ENCODE data around the gene GRAMD4.

GRAMD4 gene

GRCh38 chr22:46678785-46679700, 58.9 kb downstream of the GRAMD4 start:
- peak overlapping the region in 6 of 11 experiments; percentile 24 to 64 (median 44); a peak in 11 of 22 replicates for H3K9ac ChIP-seq
- H3K4me1 ChIP-seq: peaks cover 49 to 95% (median 90%) of the 10 kb centered on the region in 10 experiments
- H3K27me3 ChIP-seq: peaks cover 0 to 65% (median 0%) of the 10 kb centered on the region in 11 experiments; a peak in 7 of 22 replicates
- peak overlapping the region in 5 of 11 experiments; percentile 35 to 49 (median 39); a peak in 9 of 22 replicates for H3K27ac ChIP-seq
- H4K20me1 ChIP-seq: peaks cover 55 to 95% (median 90%) of the 10 kb centered on the region in 11 experiments; a peak in 19 of 22 replicates
- peak overlapping the region; percentile 63 to 98 (median 94); a peak in 21 of 22 replicates for H3K4me2 ChIP-seq
- peaks cover 0 to 38% (median 25%) of the 10 kb centered on the region in 11 experiments; a peak in 20 of 22 replicates for H3K36me3 ChIP-seq
- TF ChIP-seq Cebpa-rat (IDR thresholded peaks at IDR 0.05): no peak
- 0 out of 22 replicates have a peak, but pooled peaks cover 0 to 3% (median 0%) of the 10 kb centered on the region in 11 experiments for H3K9me3 ChIP-seq (replicated peaks in 1 of 11)
- H3K4me3 ChIP-seq: peak overlapping the region in 2 of 10 experiments; percentile 5 to 16; a peak in 2 of 20 replicates

GRCh38 chr22:46679706-46680269, 59.6 kb downstream of the GRAMD4 start:
- Histone ChIP-seq H3K27me3 (peaks cover 0 to 73% (median 0%) of the 10 kb centered on the region in 11 experiments; a peak in 7 of 22 replicates), H3K4me1 (peaks cover 49 to 95% (median 90%) of the 10 kb centered on the region in 10 experiments), H3K27ac (0 out of 22 replicates have a peak overlapping the region, but pooled peaks of 1 of the 11 experiments have one; percentile 21), H3K36me3 (peaks cover 0 to 38% (median 25%) of the 10 kb centered on the region in 11 experiments; a peak in 20 of 22 replicates), H3K9ac (peak overlapping the region in 2 of 11 experiments; percentile 33 to 64; a peak in 1 of 22 replicates), H3K9me3 (replicated peaks in 1 of 11) (0 out of 22 replicates have a peak, but pooled peaks cover 0 to 3% (median 0%) of the 10 kb centered on the region in 11 experiments), H3K4me3 (no peak overlapping the region), H4K20me1 (peaks cover 62 to 95% (median 90%) of the 10 kb centered on the region in 11 experiments; a peak in 19 of 22 replicates), H3K4me2 (peak overlapping the region in 8 of 11 experiments; percentile 53 to 98 (median 94); a peak in 16 of 22 replicates)
- no peak for TF ChIP-seq Cebpa-rat (IDR thresholded peaks at IDR 0.05)

- H3K9ac ChIP-seq: no peak overlapping the region
- peaks cover 64 to 95% (median 90%) of the 10 kb centered on the region in 11 experiments; a peak in 19 of 22 replicates for H4K20me1 ChIP-seq
- peaks cover 51 to 95% (median 90%) of the 10 kb centered on the region in 10 experiments for H3K4me1 ChIP-seq
- peaks cover 0 to 31% (median 20%) of the 10 kb centered on the region in 11 experiments; a peak in 20 of 22 replicates for H3K36me3 ChIP-seq
- no peak overlapping the region for H3K4me3 ChIP-seq
- TF ChIP-seq Cebpa-rat (IDR thresholded peaks at IDR 0.05): no peak
- peaks cover 0 to 81% (median 0%) of the 10 kb centered on the region in 11 experiments; a peak in 7 of 22 replicates for H3K27me3 ChIP-seq
- H3K4me2 ChIP-seq: peak overlapping the region in 4 of 11 experiments; percentile 14 to 95 (median 92); a peak in 4 of 22 replicates
- 0 out of 22 replicates have a peak, but pooled peaks cover 0 to 3% (median 0%) of the 10 kb centered on the region in 11 experiments for H3K9me3 ChIP-seq (replicated peaks in 1 of 11)
- H3K27ac ChIP-seq: no peak overlapping the region
Measured at GRCh38 chr22:46681010-46681409, 60.8 kb downstream of the GRAMD4 start.

- H3K4me1 ChIP-seq: peaks cover 63 to 95% (median 90%) of the 10 kb centered on the region in 10 experiments
- TF ChIP-seq Cebpa-rat (IDR thresholded peaks at IDR 0.05): no peak
- peaks cover 59 to 95% (median 87%) of the 10 kb centered on the region in 11 experiments; a peak in 20 of 22 replicates for H4K20me1 ChIP-seq
- H3K9ac ChIP-seq: peak overlapping the region in 1 of 11 experiments; percentile 34; a peak in 2 of 22 replicates
- 0 out of 22 replicates have a peak, but pooled peaks cover 0 to 3% (median 0%) of the 10 kb centered on the region in 11 experiments for H3K9me3 ChIP-seq (replicated peaks in 1 of 11)
- H3K4me2 ChIP-seq: peak overlapping the region in 6 of 11 experiments; percentile 14 to 95 (median 92); a peak in 10 of 22 replicates
- H3K4me3 ChIP-seq: no peak overlapping the region
- peaks cover under 1 to 27% (median 14%) of the 10 kb centered on the region in 11 experiments; a peak in 20 of 22 replicates for H3K36me3 ChIP-seq
- H3K27ac ChIP-seq: peak overlapping the region in 2 of 11 experiments; percentile 26 to 87; a peak in 2 of 22 replicates
- H3K27me3 ChIP-seq: peaks cover 0 to 77% (median 0%) of the 10 kb centered on the region in 11 experiments; a peak in 7 of 22 replicates
Measured at GRCh38 chr22:46682011-46682731, 62.0 kb downstream of the GRAMD4 start.

GRCh38 chr22:46684706-46685105, 64.5 kb downstream of the GRAMD4 start:
- Histone ChIP-seq H4K20me1 (peaks cover 56 to 95% (median 86%) of the 10 kb centered on the region in 11 experiments; a peak in 21 of 22 replicates), H3K36me3 (peaks cover 18 to 40% (median 33%) of the 10 kb centered on the region in 11 experiments; a peak in 21 of 22 replicates), H3K27me3 (peaks cover 0 to 75% (median 0%) of the 10 kb centered on the region in 11 experiments; a peak in 6 of 22 replicates), H3K4me3 (no peak overlapping the region; a peak in 1 of 20 replicates), H3K4me2 (peak overlapping the region; percentile 61 to 95 (median 84)), H3K27ac (peak overlapping the region in 7 of 11 experiments; percentile 8 to 87 (median 82); a peak in 12 of 22 replicates), H3K9ac (peak overlapping the region in 6 of 11 experiments; percentile 7 to 75 (median 51); a peak in 10 of 22 replicates), H3K4me1 (peaks cover 48 to 95% (median 90%) of the 10 kb centered on the region in 10 experiments), H3K9me3 (replicated peaks in 1 of 11) (no peaks in the 10 kb centered on the region)
- TF ChIP-seq Cebpa-rat (IDR thresholded peaks at IDR 0.05): no peak; a peak in 1 of 22 replicates

GRCh38 chr22:46686221-46687047, 66.2 kb downstream of the GRAMD4 start:
- Histone ChIP-seq H3K27me3 (peaks cover 0 to 73% (median 0%) of the 10 kb centered on the region in 11 experiments; a peak in 6 of 22 replicates), H3K4me1 (peaks cover 59 to 100% (median 97%) of the 10 kb centered on the region in 10 experiments), H3K4me3 (peak overlapping the region in 3 of 10 experiments; percentile 3 to 32 (median 12); a peak in 4 of 20 replicates), H3K27ac (peak overlapping the region in 9 of 11 experiments; percentile 15 to 87 (median 66); a peak in 17 of 22 replicates), H3K9ac (peak overlapping the region in 9 of 11 experiments; percentile 2 to 75 (median 57); a peak in 16 of 22 replicates), H4K20me1 (peaks cover 59 to 98% (median 87%) of the 10 kb centered on the region in 11 experiments; a peak in 21 of 22 replicates), H3K36me3 (peaks cover 28 to 57% (median 45%) of the 10 kb centered on the region in 11 experiments), H3K4me2 (peak overlapping the region; percentile 61 to 95 (median 84)), H3K9me3 (replicated peaks in 1 of 11) (no peaks in the 10 kb centered on the region)
- TF ChIP-seq Cebpa-rat (IDR thresholded peaks at IDR 0.05): peak in 6 of 11 experiments; percentile 25 to 82 (median 62); a peak in 10 of 22 replicates

Measured in BLaER1 treated with 17β-estradiol and CSF1 and Interleukin-3, amounts not matched to agents 10 nM and 100 nM (cell line).